ENCODE measurements around the gene CDK8. TPM values are rescaled to one million over a fixed set of nuclear protein-coding genes. Genes with fewer than 3 reads are reported as not detected.
"Not testable (repeated sequence)": the region's sequence is repeated elsewhere in the genome, so short reads cannot be mapped to it uniquely, and the experiment has no call there.

CDK8 gene
- total RNA-seq, 1 experiment from 2014 or later, result 35.1 TPM

- POLR2A ChIA-PET, result no interaction called here
- H3K27me3 ChIP-seq (replicated peaks; ENCODE audit: control insufficient read depth, insufficient read depth, low read length), result no peaks in the 10 kb centered on the region
- H3K36me3 ChIP-seq (ENCODE audit: control insufficient read depth, insufficient read depth, low read length), result no peaks in the 10 kb centered on the region
- H3K9me3 ChIP-seq, result peaks cover 3% of the 10 kb centered on the region
- CTCF ChIA-PET, result no interaction called here
- no peak for TF ChIP-seq CTCF (IDR thresholded peaks at IDR 0.05; ENCODE audit: insufficient read depth in 1 of 2, low read depth in 1 of 2, low read length in 1 of 2, severe bottlenecking in 1 of 2, unreplicated experiment in 1 of 2)
- no peak for DNase-seq
- H3K4me1 ChIP-seq, result peaks cover 5% of the 10 kb centered on the region; the same call in 1 of the 2 replicates
- Mint-ChIP-seq H3K27me3 (ENCODE audit: insufficient read depth, unreplicated experiment) (no peaks in the 10 kb centered on the region), H3K4me3 (ENCODE audit: unreplicated experiment) (no peak overlapping the region), H3K27ac (ENCODE audit: unreplicated experiment) (no peak overlapping the region), H3K9me3 (ENCODE audit: unreplicated experiment) (no peaks in the 10 kb centered on the region), H3K36me3 (ENCODE audit: insufficient read depth, unreplicated experiment) (no peaks in the 10 kb centered on the region), H3K4me1 (ENCODE audit: low read depth, unreplicated experiment) (no peaks in the 10 kb centered on the region)
- intact Hi-C loops (cut with micrococcal nuclease; ENCODE audit: unreplicated experiment), result no loop called here
- H3K4me3 ChIP-seq (ENCODE audit: low read depth, low read length), result no peak overlapping the region
- BruUV-seq (replicated peaks), result no TSS peak
Observed at GRCh38 chr13:26247608-26248007, 6.3 kb upstream of the CDK8 start.

- no peak for DNase-seq
- intact Hi-C loops (cut with micrococcal nuclease; ENCODE audit: unreplicated experiment), result no loop called here
- no peaks in the 10 kb centered on the region for H3K9me3 ChIP-seq
- ChIA-PET CTCF (no interaction called here), POLR2A (no interaction called here)
- no peak for TF ChIP-seq CTCF (IDR thresholded peaks at IDR 0.05; ENCODE audit: insufficient read depth in 1 of 2, low read depth in 1 of 2, low read length in 1 of 2, severe bottlenecking in 1 of 2, unreplicated experiment in 1 of 2)
- no peak overlapping the region for H3K4me3 ChIP-seq (ENCODE audit: low read depth, low read length)
- H3K36me3 ChIP-seq (ENCODE audit: control insufficient read depth, insufficient read depth, low read length), result no peaks in the 10 kb centered on the region
- Mint-ChIP-seq H3K36me3 (ENCODE audit: insufficient read depth, unreplicated experiment) (peaks cover 7% of the 10 kb centered on the region), H3K27me3 (ENCODE audit: insufficient read depth, unreplicated experiment) (no peaks in the 10 kb centered on the region), H3K4me3 (ENCODE audit: unreplicated experiment) (no peak overlapping the region), H3K4me1 (ENCODE audit: low read depth, unreplicated experiment) (no peaks in the 10 kb centered on the region), H3K9me3 (ENCODE audit: unreplicated experiment) (no peaks in the 10 kb centered on the region), H3K27ac (ENCODE audit: unreplicated experiment) (no peak overlapping the region)
- H3K27me3 ChIP-seq (replicated peaks; ENCODE audit: control insufficient read depth, insufficient read depth, low read length), result no peaks in the 10 kb centered on the region
- BruUV-seq (replicated peaks), result no TSS peak
- H3K4me1 ChIP-seq, result peaks cover 5% of the 10 kb centered on the region; the same call in 1 of the 2 replicates
Observed at GRCh38 chr13:26249551-26249950, 4.4 kb upstream of the CDK8 start.

- BruUV-seq (replicated peaks); POLR2A ChIA-PET; H3K4me3 ChIP-seq (ENCODE audit: low read depth, low read length); CTCF ChIA-PET; DNase-seq; H3K36me3 Mint-ChIP-seq (ENCODE audit: insufficient read depth, unreplicated experiment); H3K4me3 Mint-ChIP-seq (ENCODE audit: unreplicated experiment); H3K27me3 Mint-ChIP-seq (ENCODE audit: insufficient read depth, unreplicated experiment); H3K9me3 ChIP-seq; H3K27me3 ChIP-seq (replicated peaks; ENCODE audit: control insufficient read depth, insufficient read depth, low read length); H3K36me3 ChIP-seq (ENCODE audit: control insufficient read depth, insufficient read depth, low read length); H3K4me1 ChIP-seq; H3K4me1 Mint-ChIP-seq (ENCODE audit: low read depth, unreplicated experiment); H3K27ac Mint-ChIP-seq (ENCODE audit: unreplicated experiment); H3K9me3 Mint-ChIP-seq (ENCODE audit: unreplicated experiment): not testable (repeated sequence)
- intact Hi-C loops (cut with micrococcal nuclease; ENCODE audit: unreplicated experiment), result loop anchor here (10.0 kb wide), 2 partner anchors 113 to 173 kb away; no protein-coding TSS in a partner anchor
Observed at GRCh38 chr13:26252006-26252405, 1.9 kb upstream of the CDK8 start.
